ENCODE measurements around the gene PPP1R12B. TPM values are rescaled to one million over a fixed set of nuclear protein-coding genes. Genes with fewer than 3 reads are reported as not detected.

The PPP1R12B gene
- 100 to 1,000 TPM in 1 of 4 donors, 10 to 100 TPM in 3; 20.6 to 120 (median 36.9) TPM for total RNA-seq

GRCh38 chr1:202348509-202349205, at the start of gene PPP1R12B:
TSS of gene PPP1R12B (plus strand) at chr1:202348699. CDS start at chr1:202348852, 153 bp downstream.
- 0% methylated on average over 7 to 16 of the region's 60 CpGs for WGBS, 2 donors
- Histone ChIP-seq H3K9me3 (no peaks in the 10 kb centered on the region), H3K4me1 (peaks cover 3 to 18% (median 13%) of the 10 kb centered on the region in 3 donors), H3K4me3 (peak within 1 kb of the TSS; percentile 84 to 97 (median 97)), H3K27ac (peak within 1 kb of the TSS; percentile 89 to 96 (median 94)), H3K36me3 (no peaks in the 10 kb centered on the region), H3K27me3 (no peaks in the 10 kb centered on the region)
- peak; percentile 88 for DNase-seq
- no peak for TF ChIP-seq CTCF (IDR thresholded peaks at IDR 0.05)
- TF ChIP-seq POLR2A (IDR thresholded peaks at IDR 0.05): peak in 2 of 4 donors; percentile 6 to 57
- intact Hi-C loops (cut with DNase I): loop anchor here (10.0 kb wide), 1 partner anchor 366 kb away; the partner anchor contains the start of gene SYT2

- TF ChIP-seq POLR2A (IDR thresholded peaks at IDR 0.05): no peak
- intact Hi-C loops (cut with DNase I): no loop called here
- 94 to 96% methylated on average over 9 of the region's 9 CpGs for WGBS, 2 donors
Observed at GRCh38 chr1:202302166-202302565, 46.3 kb upstream of the PPP1R12B start.

DNA sequence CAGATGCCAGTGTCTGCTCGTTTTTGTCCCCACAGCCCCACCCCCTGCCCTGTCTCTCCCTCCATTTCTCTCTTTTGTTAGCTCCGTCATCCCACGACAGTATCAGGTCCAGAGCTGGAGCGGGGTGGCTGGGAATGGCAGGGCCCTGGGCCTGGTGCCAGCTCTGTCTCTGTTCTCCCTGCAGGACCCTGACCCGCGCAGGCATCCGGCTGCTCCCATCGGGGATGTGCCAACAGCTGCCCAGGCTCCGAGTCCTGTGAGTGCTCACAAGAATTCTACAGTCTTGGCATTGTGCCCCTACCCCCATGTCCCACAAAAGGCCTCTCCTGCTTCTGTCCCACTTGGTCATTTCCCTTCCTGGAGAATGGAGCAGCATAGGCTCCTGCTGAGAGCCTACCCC, 44.1 kb upstream of the PPP1R12B start:
- no peaks in the 10 kb centered on the region for H3K4me1 ChIP-seq
- no peaks in the 10 kb centered on the region for H3K36me3 ChIP-seq
- intact Hi-C loops (cut with DNase I): no loop called here
- WGBS, 2 donors: 82 to 100% methylated on average over 3 to 9 of the region's 9 CpGs
- no peak overlapping the region for H3K4me3 ChIP-seq
- H3K9me3 ChIP-seq: no peaks in the 10 kb centered on the region
- DNase-seq: no peak
- H3K27me3 ChIP-seq: peaks cover 0 to 46% (median 0%) of the 10 kb centered on the region in 4 donors
- no peak overlapping the region for H3K27ac ChIP-seq
- TF ChIP-seq CTCF (IDR thresholded peaks at IDR 0.05): no peak
- TF ChIP-seq POLR2A (IDR thresholded peaks at IDR 0.05): no peak

More at GRCh38 chr1:202302166-202302565, 46.3 kb upstream of the PPP1R12B start:
- no peak for DNase-seq
- Histone ChIP-seq H3K4me3 (no peak overlapping the region), H3K27me3 (peaks cover 0 to 43% (median 0%) of the 10 kb centered on the region in 4 donors), H3K4me1 (no peaks in the 10 kb centered on the region), H3K27ac (no peak overlapping the region), H3K9me3 (no peaks in the 10 kb centered on the region), H3K36me3 (no peaks in the 10 kb centered on the region)

DNA sequence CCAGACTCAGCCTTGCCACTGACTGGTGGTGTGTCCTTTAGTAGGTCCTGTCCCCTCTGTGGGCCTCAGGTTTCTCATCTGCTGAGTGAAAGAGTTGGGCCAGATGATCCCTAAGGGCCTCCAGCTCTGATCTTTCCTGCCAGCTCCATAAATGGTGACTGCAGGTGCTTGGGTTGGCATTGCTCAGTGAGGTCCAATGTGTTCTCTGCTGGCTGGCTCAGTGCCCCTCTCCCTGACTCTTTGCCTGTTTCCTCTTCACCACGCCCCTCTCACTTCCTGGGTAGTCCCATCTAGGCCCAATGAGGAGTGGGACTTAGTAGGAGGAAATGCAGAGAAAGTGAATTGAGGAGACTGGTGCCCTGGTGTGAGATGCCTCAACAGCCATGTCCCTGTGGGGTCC, 43.3 kb upstream of the PPP1R12B start:
- H3K9me3 ChIP-seq: no peaks in the 10 kb centered on the region
- WGBS, 2 donors: 33% methylated on average over 1 of the region's 1 CpG; no CpG with 5 or more reads in 1 of the 2 donors
- no peak overlapping the region for H3K4me3 ChIP-seq
- TF ChIP-seq POLR2A (IDR thresholded peaks at IDR 0.05) (no peak), CTCF (IDR thresholded peaks at IDR 0.05) (no peak)
- DNase-seq: no peak
- no peaks in the 10 kb centered on the region for H3K36me3 ChIP-seq
- intact Hi-C loops (cut with DNase I): no loop called here
- peaks cover 0 to 50% (median 0%) of the 10 kb centered on the region in 4 donors for H3K27me3 ChIP-seq
- no peaks in the 10 kb centered on the region for H3K4me1 ChIP-seq
- no peak overlapping the region for H3K27ac ChIP-seq

DNA sequence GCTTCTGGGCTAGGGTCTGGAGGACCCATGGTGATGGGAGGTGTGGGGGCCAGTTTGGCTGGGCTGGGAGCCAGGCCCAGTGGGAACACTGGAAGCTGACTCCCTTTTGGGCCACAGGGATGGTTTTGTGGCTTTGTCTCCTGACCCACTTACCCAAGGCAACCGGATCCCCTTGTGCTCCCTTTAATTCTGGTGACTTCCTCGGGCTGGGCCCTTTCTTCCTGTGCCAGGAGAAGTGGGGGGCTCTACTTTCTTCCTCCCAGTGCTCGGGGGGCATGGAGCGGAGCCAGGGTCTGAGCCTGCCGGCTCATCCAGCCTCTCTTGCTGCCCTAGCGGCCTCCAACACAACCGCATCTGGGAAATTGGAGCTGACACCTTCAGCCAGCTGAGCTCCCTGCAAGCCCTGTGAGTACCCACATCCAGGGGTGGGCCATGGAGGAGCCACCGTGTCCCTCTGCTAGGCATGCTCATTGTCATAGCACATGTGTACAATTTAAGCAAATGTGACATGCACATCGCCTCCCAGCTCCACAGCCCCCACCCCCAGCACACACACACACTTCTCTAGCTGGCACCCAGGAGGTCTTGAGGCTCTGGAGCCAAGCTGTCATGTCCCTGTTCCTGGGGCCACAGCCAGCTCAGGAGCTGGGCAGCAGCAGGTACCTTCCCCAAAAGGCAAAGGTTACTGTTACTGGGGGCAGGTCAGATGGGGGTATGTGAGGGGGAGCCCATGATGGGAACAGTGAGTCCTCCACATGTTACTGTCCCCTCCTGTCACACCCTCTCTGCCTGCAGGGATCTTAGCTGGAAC, 41.8 kb upstream of the PPP1R12B start:
- intact Hi-C loops (cut with DNase I): no loop called here

More for the DNA sequence above, 41.8 kb upstream of the PPP1R12B start:
- no peak overlapping the region for H3K27ac ChIP-seq
- H3K36me3 ChIP-seq: no peaks in the 10 kb centered on the region
- peaks cover 0 to 52% (median 0%) of the 10 kb centered on the region in 4 donors for H3K27me3 ChIP-seq
- peaks cover 0 to 1% (median 0%) of the 10 kb centered on the region in 3 donors for H3K4me1 ChIP-seq
- TF ChIP-seq CTCF (IDR thresholded peaks at IDR 0.05) (no peak), POLR2A (IDR thresholded peaks at IDR 0.05) (no peak)
- no peak for DNase-seq
- 89% methylated on average over 9 of the region's 9 CpGs; no CpG with 5 or more reads in 1 of the 2 donors for WGBS, 2 donors
- no peaks in the 10 kb centered on the region for H3K9me3 ChIP-seq
- no peak overlapping the region for H3K4me3 ChIP-seq
